ENCODE results near the gene ACOX1. TPM values are rescaled to one million over a fixed set of nuclear protein-coding genes. Genes with fewer than 3 reads are reported as not detected.

ACOX1 gene
- total RNA-seq, 1 experiment from 2014 or later: 40.9 TPM

DNA sequence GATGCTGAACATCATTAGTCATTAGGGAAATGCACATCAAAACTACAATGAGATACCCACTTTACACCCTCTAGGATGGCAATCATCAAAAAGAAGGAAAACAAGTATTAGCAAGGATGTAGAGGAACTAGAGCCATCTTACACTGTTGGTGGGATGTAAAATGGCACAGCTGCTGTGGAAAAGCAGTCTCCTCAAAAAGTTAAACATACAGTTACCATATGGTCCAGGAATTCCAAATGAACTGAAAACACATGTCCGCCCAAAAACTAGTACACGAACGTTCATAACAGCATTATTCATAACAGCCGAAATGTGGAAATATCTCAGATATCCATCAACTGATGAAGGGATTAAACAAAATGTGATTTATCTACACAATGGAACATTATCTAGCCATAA is 45.2 kb downstream of the ACOX1 start:
- H3K36me3 Mint-ChIP-seq: no peaks in the 10 kb centered on the region; the same call in 1 of the 2 replicates
- DNase-seq (ENCODE audit: low spot score) (no peak), ATAC-seq (no peak)
- TF ChIP-seq FOXK1 (CRISPR knock-in tag; IDR thresholded peaks at IDR 0.05) (no peak), NFYB (CRISPR knock-in tag; conservative IDR thresholded peaks at IDR 0.05; ENCODE audit: low read depth) (no peak), ZNF232 (CRISPR knock-in tag; IDR thresholded peaks at IDR 0.05) (no peak), TP53 (CRISPR knock-in tag; IDR thresholded peaks at IDR 0.05) (no peak), GTF2I (CRISPR knock-in tag; conservative IDR thresholded peaks at IDR 0.05) (no peak), NFATC4 (CRISPR knock-in tag; IDR thresholded peaks at IDR 0.05) (no peak), SP1 (CRISPR knock-in tag; conservative IDR thresholded peaks at IDR 0.05) (no peak), NR3C1 (CRISPR knock-in tag; conservative IDR thresholded peaks at IDR 0.05; ENCODE audit: low read depth) (no peak), TEAD4 (CRISPR knock-in tag; IDR thresholded peaks at IDR 0.05) (no peak), SMAD3 (CRISPR knock-in tag; IDR thresholded peaks at IDR 0.05; ENCODE audit: borderline replicate concordance) (no peak), ZNF219 (CRISPR knock-in tag; IDR thresholded peaks at IDR 0.05; ENCODE audit: borderline replicate concordance) (no peak), RORB (CRISPR knock-in tag; IDR thresholded peaks at IDR 0.05) (no peak), IRF2 (CRISPR knock-in tag; IDR thresholded peaks at IDR 0.05; ENCODE audit: borderline replicate concordance, low read depth) (no peak), GABPB1 (CRISPR knock-in tag; IDR thresholded peaks at IDR 0.05) (no peak), HMGA2 (CRISPR knock-in tag; IDR thresholded peaks at IDR 0.05) (no peak), OVOL2 (CRISPR knock-in tag; IDR thresholded peaks at IDR 0.05; ENCODE audit: borderline replicate concordance) (no peak)
- TF ChIP-seq, protein P1, sequence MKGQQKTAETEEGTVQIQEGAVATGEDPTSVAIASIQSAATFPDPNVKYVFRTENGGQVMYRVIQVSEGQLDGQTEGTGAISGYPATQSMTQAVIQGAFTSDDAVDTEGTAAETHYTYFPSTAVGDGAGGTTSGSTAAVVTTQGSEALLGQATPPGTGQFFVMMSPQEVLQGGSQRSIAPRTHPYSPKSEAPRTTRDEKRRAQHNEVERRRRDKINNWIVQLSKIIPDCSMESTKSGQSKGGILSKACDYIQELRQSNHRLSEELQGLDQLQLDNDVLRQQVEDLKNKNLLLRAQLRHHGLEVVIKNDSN (CRISPR knock-in tag; IDR thresholded peaks at IDR 0.05): no peak
- TF ChIP-seq, protein P2, sequence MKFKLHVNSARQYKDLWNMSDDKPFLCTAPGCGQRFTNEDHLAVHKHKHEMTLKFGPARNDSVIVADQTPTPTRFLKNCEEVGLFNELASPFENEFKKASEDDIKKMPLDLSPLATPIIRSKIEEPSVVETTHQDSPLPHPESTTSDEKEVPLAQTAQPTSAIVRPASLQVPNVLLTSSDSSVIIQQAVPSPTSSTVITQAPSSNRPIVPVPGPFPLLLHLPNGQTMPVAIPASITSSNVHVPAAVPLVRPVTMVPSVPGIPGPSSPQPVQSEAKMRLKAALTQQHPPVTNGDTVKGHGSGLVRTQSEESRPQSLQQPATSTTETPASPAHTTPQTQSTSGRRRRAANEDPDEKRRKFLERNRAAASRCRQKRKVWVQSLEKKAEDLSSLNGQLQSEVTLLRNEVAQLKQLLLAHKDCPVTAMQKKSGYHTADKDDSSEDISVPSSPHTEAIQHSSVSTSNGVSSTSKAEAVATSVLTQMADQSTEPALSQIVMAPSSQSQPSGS (CRISPR knock-in tag; IDR thresholded peaks at IDR 0.05; ENCODE audit: borderline replicate concordance, low read depth): no peak
- TF ChIP-seq, protein P3, sequence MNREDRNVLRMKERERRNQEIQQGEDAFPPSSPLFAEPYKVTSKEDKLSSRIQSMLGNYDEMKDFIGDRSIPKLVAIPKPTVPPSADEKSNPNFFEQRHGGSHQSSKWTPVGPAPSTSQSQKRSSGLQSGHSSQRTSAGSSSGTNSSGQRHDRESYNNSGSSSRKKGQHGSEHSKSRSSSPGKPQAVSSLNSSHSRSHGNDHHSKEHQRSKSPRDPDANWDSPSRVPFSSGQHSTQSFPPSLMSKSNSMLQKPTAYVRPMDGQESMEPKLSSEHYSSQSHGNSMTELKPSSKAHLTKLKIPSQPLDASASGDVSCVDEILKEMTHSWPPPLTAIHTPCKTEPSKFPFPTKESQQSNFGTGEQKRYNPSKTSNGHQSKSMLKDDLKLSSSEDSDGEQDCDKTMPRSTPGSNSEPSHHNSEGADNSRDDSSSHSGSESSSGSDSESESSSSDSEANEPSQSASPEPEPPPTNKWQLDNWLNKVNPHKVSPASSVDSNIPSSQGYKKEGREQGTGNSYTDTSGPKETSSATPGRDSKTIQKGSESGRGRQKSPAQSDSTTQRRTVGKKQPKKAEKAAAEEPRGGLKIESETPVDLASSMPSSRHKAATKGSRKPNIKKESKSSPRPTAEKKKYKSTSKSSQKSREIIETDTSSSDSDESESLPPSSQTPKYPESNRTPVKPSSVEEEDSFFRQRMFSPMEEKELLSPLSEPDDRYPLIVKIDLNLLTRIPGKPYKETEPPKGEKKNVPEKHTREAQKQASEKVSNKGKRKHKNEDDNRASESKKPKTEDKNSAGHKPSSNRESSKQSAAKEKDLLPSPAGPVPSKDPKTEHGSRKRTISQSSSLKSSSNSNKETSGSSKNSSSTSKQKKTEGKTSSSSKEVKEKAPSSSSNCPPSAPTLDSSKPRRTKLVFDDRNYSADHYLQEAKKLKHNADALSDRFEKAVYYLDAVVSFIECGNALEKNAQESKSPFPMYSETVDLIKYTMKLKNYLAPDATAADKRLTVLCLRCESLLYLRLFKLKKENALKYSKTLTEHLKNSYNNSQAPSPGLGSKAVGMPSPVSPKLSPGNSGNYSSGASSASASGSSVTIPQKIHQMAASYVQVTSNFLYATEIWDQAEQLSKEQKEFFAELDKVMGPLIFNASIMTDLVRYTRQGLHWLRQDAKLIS (CRISPR knock-in tag; IDR thresholded peaks at IDR 0.05; ENCODE audit: borderline replicate concordance): no peak
- TF ChIP-seq, protein P4, sequence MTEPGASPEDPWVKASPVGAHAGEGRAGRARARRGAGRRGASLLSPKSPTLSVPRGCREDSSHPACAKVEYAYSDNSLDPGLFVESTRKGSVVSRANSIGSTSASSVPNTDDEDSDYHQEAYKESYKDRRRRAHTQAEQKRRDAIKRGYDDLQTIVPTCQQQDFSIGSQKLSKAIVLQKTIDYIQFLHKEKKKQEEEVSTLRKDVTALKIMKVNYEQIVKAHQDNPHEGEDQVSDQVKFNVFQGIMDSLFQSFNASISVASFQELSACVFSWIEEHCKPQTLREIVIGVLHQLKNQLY (CRISPR knock-in tag; IDR thresholded peaks at IDR 0.05): no peak
- no peaks in the 10 kb centered on the region for H3K27me3 Mint-ChIP-seq (ENCODE audit: low read depth)
- POLR2A ChIA-PET: no interaction called here
- no peaks in the 10 kb centered on the region for H3K4me1 Mint-ChIP-seq
- no peak overlapping the region for H3K4me3 Mint-ChIP-seq
- CTCF ChIA-PET: interaction anchor here (0.6 to 0.8 kb wide), 2 partner anchors 8 to 66 kb away, joined by 3 read pairs; no protein-coding TSS in a partner anchor
- H3K27ac Mint-ChIP-seq: no peak overlapping the region
- no peaks in the 10 kb centered on the region for H3K9me3 Mint-ChIP-seq

DNA sequence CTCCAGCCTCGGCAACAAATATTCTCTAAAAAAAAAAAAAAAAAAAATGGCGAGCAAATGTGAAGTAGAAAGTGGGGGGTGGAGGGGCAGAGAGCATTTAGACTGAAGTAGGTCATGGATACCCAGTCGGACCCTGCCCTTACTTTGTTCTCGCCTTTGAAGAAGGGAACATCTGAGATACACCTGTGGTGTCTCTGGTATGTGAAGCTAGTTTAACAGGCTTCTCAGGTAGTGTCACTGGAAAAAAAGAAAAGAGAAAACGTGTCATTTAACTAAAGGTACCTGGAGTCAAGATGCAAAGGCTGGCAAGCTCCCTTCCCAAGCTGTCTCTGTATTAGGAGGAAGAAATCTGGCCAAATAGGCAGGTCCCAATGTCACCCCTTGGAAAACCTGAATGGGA is 46.1 kb downstream of the ACOX1 start:
- DNase-seq (ENCODE audit: low spot score): no peak
- no peaks in the 10 kb centered on the region for H3K4me1 Mint-ChIP-seq
- TF ChIP-seq ZNF138 (CRISPR knock-in tag; conservative IDR thresholded peaks at IDR 0.05): no peak
- no peaks in the 10 kb centered on the region for H3K9me3 Mint-ChIP-seq
- ChIA-PET POLR2A (no interaction called here), CTCF (no interaction called here)
- H3K27me3 Mint-ChIP-seq (ENCODE audit: low read depth): no peaks in the 10 kb centered on the region
- no peak for ATAC-seq
- H3K27ac Mint-ChIP-seq: no peak overlapping the region
- no peak overlapping the region for H3K4me3 Mint-ChIP-seq
- H3K36me3 Mint-ChIP-seq: no peaks in the 10 kb centered on the region; the same call in 1 of the 2 replicates

Data from WTC11 (cell line).